IMR-90 (cell line): ENCODE data around the gene CC2D2B.

Experiments
- CEBPB ChIP-seq: IDR thresholded peaks from 2 replicates; pipeline ENCODE4 v1.6.1; 2012; ENCODE audit warnings: low read depth, low read length, improper control_type of control experiment
- CTCF ChIP-seq: conservative IDR thresholded peaks from 2 replicates; pipeline ENCODE4 v1.5.1; 2012; ENCODE audit warnings: mild to moderate bottlenecking, low read depth, low read length, improper control_type of control experiment
- POLR2A ChIP-seq: IDR thresholded peaks from 2 replicates; pipeline ENCODE4 v1.6.1; 2012; ENCODE audit warnings: mild to moderate bottlenecking, low read depth, low read length
- RAD21 ChIP-seq: IDR thresholded peaks from 2 replicates; pipeline ENCODE4 v1.6.1; 2012; ENCODE audit warnings: low read length, improper control_type of control experiment
- SMC3 ChIP-seq: fragments of 150-350 bp; IDR thresholded peaks from 2 replicates; pipeline ENCODE4 v1.6.1; 2016; ENCODE audit warnings: low read depth, mild to moderate bottlenecking, antibody characterized with exemption, low read length, moderate library complexity
- USF2 ChIP-seq: fragments of 150-350 bp; IDR thresholded peaks from 2 replicates; pipeline ENCODE4 v1.6.1; 2017; ENCODE audit warnings: mild to moderate bottlenecking, antibody characterized with exemption, low read length, low read depth

GRCh38 chr10:96041146-96041545 is 133.4 kb downstream of the CC2D2B start:
- TF ChIP-seq CTCF (no peak), POLR2A (no peak), RAD21 (no peak), USF2 (no peak), SMC3 (no peak), CEBPB (no peak)
